Measurements from ENCODE around the gene OR5H1. TPM values are rescaled to one million over a fixed set of nuclear protein-coding genes. Genes with fewer than 3 reads are reported as not detected.

Gene OR5H1
- total RNA-seq, 1 experiment from 2014 or later = not detected

- no peaks in the 10 kb centered on the region for H3K4me1 Mint-ChIP-seq
- H3K36me3 Mint-ChIP-seq (ENCODE audit: insufficient read depth in 1 of 3, low read depth in 3 of 3) = peaks cover 20 to 51% (median 42%) of the 10 kb centered on the region in 3 experiments
- Histone ChIP-seq H2BK5ac (ENCODE audit: insufficient read length, low read length) (no peak overlapping the region), H4K91ac (ENCODE audit: insufficient read length, low read depth, low read length) (no peak overlapping the region), H4K8ac (replicated peaks; ENCODE audit: insufficient read length, low read depth, low read length) (no peak overlapping the region), H3K27me3 (ENCODE audit: insufficient read depth, low read length) (no peaks in the 10 kb centered on the region), H2BK12ac (ENCODE audit: insufficient read length, low read depth, low read length) (no peak overlapping the region), H4K20me1 (ENCODE audit: control insufficient read depth, insufficient read depth, insufficient read length) (no peaks in the 10 kb centered on the region), H4K5ac (ENCODE audit: insufficient read length, low read depth, low read length) (no peak overlapping the region), H3K23ac (ENCODE audit: insufficient read length, low read depth, low read length) (no peak overlapping the region), H3K18ac (ENCODE audit: insufficient read length, low read depth, low read length) (no peak overlapping the region), H3T11ph (ENCODE audit: low read length) (no peak overlapping the region), H3K27ac (ENCODE audit: insufficient read length, low read depth, low read length) (no peak overlapping the region), H3K56ac (ENCODE audit: insufficient read length, low read depth, low read length) (no peak overlapping the region), H2AFZ (ENCODE audit: low read length) (no peak overlapping the region), H3K9ac (ENCODE audit: extremely low read depth, insufficient read length, low read length) (no peak overlapping the region), H2AK5ac (ENCODE audit: insufficient read length, low read length) (no peak overlapping the region), H3K4ac (ENCODE audit: low read depth, low read length) (no peak overlapping the region), H3K23me2 (ENCODE audit: insufficient read length, low read depth, low read length, poor library complexity, severe bottlenecking) (no peaks in the 10 kb centered on the region), H3K9me3 (ENCODE audit: control insufficient read depth, low read depth, low read length) (peaks cover 4% of the 10 kb centered on the region), H3K79me1 (ENCODE audit: insufficient read depth, low read depth, low read length, poor library complexity, severe bottlenecking) (no peaks in the 10 kb centered on the region), H2BK15ac (ENCODE audit: low read depth, low read length) (no peak overlapping the region), H2BK120ac (ENCODE audit: low read depth, low read length, poor library complexity, severe bottlenecking) (no peak overlapping the region), H3K4me2 (ENCODE audit: insufficient read depth, insufficient read length, low read length) (no peak overlapping the region), H3K79me2 (ENCODE audit: insufficient read depth, low read length) (no peaks in the 10 kb centered on the region), H3K4me1 (ENCODE audit: insufficient read depth, low read length) (no peaks in the 10 kb centered on the region), H2BK20ac (ENCODE audit: low read depth, low read length, poor library complexity, severe bottlenecking) (no peak overlapping the region), H3K14ac (ENCODE audit: insufficient read depth, low read length) (no peak overlapping the region)
- no peak for TF ChIP-seq CTCF (conservative IDR thresholded peaks at IDR 0.05)
- H3K27ac Mint-ChIP-seq = no peak overlapping the region
- no peak overlapping the region for H3K4me3 Mint-ChIP-seq
- no CpG with 5 or more reads among the region's 7 CpGs for WGBS (ENCODE audit: extremely low coverage, insufficient read length, low lambda C conversion rate)
- peaks cover 2% of the 10 kb centered on the region for H3K27me3 Mint-ChIP-seq (ENCODE audit: low read depth)
- peaks cover 43 to 52% of the 10 kb centered on the region in 2 experiments for H3K9me3 Mint-ChIP-seq
- DNase-seq = no peak
Observed at GRCh38 chr3:98172621-98173020, 42.1 kb downstream of the OR5H1 start.
